HepG2 (cell line): ENCODE data around the gene BTBD3. TPM values are rescaled to one million over a fixed set of nuclear protein-coding genes. Genes with fewer than 3 reads are reported as not detected.

Source experiments
- ATAC-seq: fragments of 200-7000 bp; cut with Tn5 transposase; 3 replicates; pipeline ENCODE4 v1.9.1; 2020; ENCODE audit warnings: mild to moderate bottlenecking, moderate library complexity
- BruUV-seq: library from RNA; stranded (reverse); fragments of 400-500 nt; replicated peaks from 2 replicates; lab custom pipeline; 2021; lab: Mats Ljungman, UMichigan
- CTCF ChIA-PET: fragments of 300-600 bp; formaldehyde crosslinking; extraction: SDS; loops from one replicate; lab custom pipeline; 2021; ENCODE audit warnings: low total read pairs, inconsistent platforms, low intra/inter-chr PET ratio; lab: Yijun Ruan, JAX
- POLR2A ChIA-PET: fragments of 350-600 bp; sonication (Branson Sonifier 250); formaldehyde crosslinking; loops from one replicate; lab custom pipeline; 2020; ENCODE audit warnings: antibody characterized with exemption, inconsistent platforms; lab: Yijun Ruan, JAX
- DNase-seq: peaks from one replicate; pipeline ENCODE4 v3.0.0-alpha.2; 2015; ENCODE audit warnings: low spot score
- FAIRE-seq: peaks from 3 replicates; lab custom pipeline; 2011; peaks lifted over from hg19 to GRCh38; lab: Jason Lieb, UNC
- H2AFZ ChIP-seq: one replicate; pipeline ENCODE4 v1.6.1; 2011; ENCODE audit warnings: low read length, inconsistent platforms
- H3K27ac ChIP-seq: fragments of 300-600 bp; 3 replicates; pipeline ENCODE4 v1.8.0; 2011; ENCODE audit warnings: mixed run types, mild to moderate bottlenecking, mixed read lengths, low read length, inconsistent platforms; ENCODE audit not compliant: insufficient read depth; ENCODE audit errors: extremely low read length
- H3K27me3 ChIP-seq, 2 experiments: fragments of 200-600 bp in 1 of 2; 2 replicates in 1 of 2; 3 replicates in 1 of 2; pipeline versions ENCODE4 v1.6.0 to v1.8.0; 2011; ENCODE audit warnings: low read length in 2 of 2, mild to moderate bottlenecking in 2 of 2, moderate library complexity in 2 of 2, inconsistent platforms in 1 of 2; ENCODE audit not compliant: insufficient read depth in 2 of 2, control insufficient read depth in 1 of 2
- H3K36me3 ChIP-seq, 2 experiments: fragments of 200-600 bp in 1 of 2; replicated peaks in 1 of 2; 2 replicates in 1 of 2; 3 replicates in 1 of 2; pipeline versions ENCODE4 v1.5.1 to v1.8.0; 2011; ENCODE audit warnings: low read length in 2 of 2, inconsistent platforms in 1 of 2; ENCODE audit not compliant: insufficient read depth in 2 of 2, control insufficient read depth in 1 of 2
- H3K4me1 ChIP-seq: 2 replicates; pipeline ENCODE4 v1.5.1; 2012; ENCODE audit warnings: low read length, inconsistent platforms; ENCODE audit not compliant: insufficient read depth
- H3K4me2 ChIP-seq: 2 replicates; pipeline ENCODE4 v1.6.0; 2011; ENCODE audit warnings: low read depth, low read length, inconsistent platforms
- H3K4me3 ChIP-seq, 3 experiments: fragments of 200-600 bp in 1 of 3; sonication (generic), shearing (Covaris generic) in 1 of 3; replicated peaks in 1 of 3; 2 replicates each; pipeline ENCODE4 v1.5.1; 2011 to 2016; ENCODE audit warnings: low read length in 3 of 3, inconsistent platforms in 2 of 3, low read depth in 2 of 3, mild to moderate bottlenecking in 2 of 3, control low read depth in 1 of 3, mixed read lengths in 1 of 3; ENCODE audit not compliant: insufficient read depth in 1 of 3
- H3K79me2 ChIP-seq: one replicate; pipeline ENCODE4 v1.6.1; 2011; ENCODE audit warnings: low read length, inconsistent platforms; ENCODE audit not compliant: insufficient read depth
- H3K9ac ChIP-seq: 2 replicates; pipeline ENCODE4 v1.6.0; 2011; ENCODE audit warnings: mild to moderate bottlenecking, low read depth, low read length, inconsistent platforms; ENCODE audit not compliant: insufficient read depth
- H3K9me3 ChIP-seq: 2 replicates; pipeline ENCODE4 v1.5.1; 2012; ENCODE audit warnings: mild to moderate bottlenecking, low read length
- H4K20me1 ChIP-seq: 2 replicates; pipeline ENCODE4 v1.6.0; 2011; ENCODE audit warnings: inconsistent platforms, mild to moderate bottlenecking, low read length, moderate library complexity; ENCODE audit not compliant: insufficient read depth
- ARNTL ChIP-seq: sonication (generic); formaldehyde crosslinking; IDR thresholded peaks from 2 replicates; pipeline ENCODE4 v1.4.0; 2020; ENCODE audit warnings: mild to moderate bottlenecking, missing genetic modification reagents
- HMGA1 ChIP-seq: sonication (generic); formaldehyde crosslinking; conservative IDR thresholded peaks from 2 replicates; pipeline ENCODE4 v1.4.0; 2020; ENCODE audit warnings: missing genetic modification reagents
- MED8 ChIP-seq: sonication (generic); formaldehyde crosslinking; IDR thresholded peaks from 2 replicates; pipeline ENCODE4 v1.8.1; 2023; ENCODE audit warnings: mild to moderate bottlenecking, missing genetic modification reagents; ENCODE audit not compliant: insufficient replicate concordance
- MXD1 ChIP-seq: sonication (generic); formaldehyde crosslinking; IDR thresholded peaks from 2 replicates; pipeline ENCODE4 v1.4.0; 2020; ENCODE audit warnings: mild to moderate bottlenecking, missing genetic modification reagents
- NFIC ChIP-seq: IDR thresholded peaks from 2 replicates; pipeline ENCODE4 v1.6.1; 2012; ENCODE audit warnings: mild to moderate bottlenecking, low read length, inconsistent platforms
- RAD21 ChIP-seq: fragments of 450-650 bp; formaldehyde crosslinking; IDR thresholded peaks from 2 replicates; pipeline ENCODE4 v1.5.0; 2020; ENCODE audit warnings: mild to moderate bottlenecking
- RXRB ChIP-seq: IDR thresholded peaks from 2 replicates; pipeline ENCODE4 v1.6.1; 2016; ENCODE audit warnings: borderline replicate concordance, missing genetic modification reagents, missing compliant biosample characterization
- SP4 ChIP-seq: sonication (generic); formaldehyde crosslinking; IDR thresholded peaks from 2 replicates; pipeline ENCODE4 v1.8.1; 2023; ENCODE audit warnings: mild to moderate bottlenecking, missing genetic modification reagents
- ZBTB10 ChIP-seq: sonication (generic); formaldehyde crosslinking; IDR thresholded peaks from 2 replicates; pipeline ENCODE4 v1.4.0; 2020; ENCODE audit warnings: missing genetic modification reagents, borderline replicate concordance
- ZBTB46 ChIP-seq: sonication (generic); formaldehyde crosslinking; IDR thresholded peaks from 2 replicates; pipeline ENCODE4 v1.4.0; 2020; ENCODE audit warnings: mild to moderate bottlenecking, missing genetic modification reagents, borderline replicate concordance
- ZNF160 ChIP-seq: sonication (generic); formaldehyde crosslinking; IDR thresholded peaks from 2 replicates; pipeline ENCODE4 v1.8.0; 2022; ENCODE audit warnings: mild to moderate bottlenecking, inconsistent platforms, missing genetic modification reagents
- ZNF530 ChIP-seq: sonication (generic); formaldehyde crosslinking; IDR thresholded peaks from 2 replicates; pipeline ENCODE4 v1.5.0; 2020; ENCODE audit warnings: low read depth, mild to moderate bottlenecking, missing genetic modification reagents
- ZNF550 ChIP-seq: sonication (generic); formaldehyde crosslinking; IDR thresholded peaks from 2 replicates; pipeline ENCODE4 v1.4.0; 2020; ENCODE audit warnings: mild to moderate bottlenecking, missing genetic modification reagents, borderline replicate concordance
- ZNF609 ChIP-seq: sonication (generic); formaldehyde crosslinking; IDR thresholded peaks from 2 replicates; pipeline ENCODE4 v1.4.0; 2020; ENCODE audit warnings: mild to moderate bottlenecking, missing genetic modification reagents, borderline replicate concordance
- ZNF776 ChIP-seq: sonication (generic); formaldehyde crosslinking; IDR thresholded peaks from 2 replicates; pipeline ENCODE4 v1.4.0; 2020; ENCODE audit warnings: mild to moderate bottlenecking, missing genetic modification reagents
- WGBS: methylation state at CpG from one replicate; pipeline ENCODE4 v1.1.6; 2017; ENCODE audit warnings: low lambda C conversion rate; 5-methylcytosine and 5-hydroxymethylcytosine counted together
- in situ Hi-C: cut with HindIII; loops from 2 replicates; pipeline ENCODE4 v1.10.0; 2017; ENCODE audit warnings: low pct_unique_long_range_greater_than_20kb; ENCODE audit not compliant: extremely low pct_ligation_motif_present
- intact Hi-C: fragments of 100-400 bp; cut with micrococcal nuclease; formaldehyde crosslinking; loops from one replicate; pipeline ENCODE4 v1.10.0; 2022; ENCODE audit not compliant: unreplicated experiment
- polyA plus RNA-seq, 8 experiments: library from polyadenylated mRNA; depleted of rRNA in 3 of 8; stranded (reverse) in 7 of 8; unstranded in 1 of 8; fragments of >200 nt; fragmentation: Illumina TruSeq in 4 of 8; extraction: Trizol in 4 of 8; gene quantifications; 2 replicates each; pipeline versions ENCODE4 v1.2.1 to v1.2.3, GENCODE V29; 2011 to 2016; ENCODE audit warnings: low read depth in 4 of 8, missing spikeins in 1 of 8, mixed read lengths in 1 of 8; ENCODE audit not compliant: insufficient read depth in 1 of 8
- total RNA-seq, 5 experiments: library from RNA; depleted of rRNA; stranded (reverse); fragments of >200 nt; fragmentation: Illumina TruSeq; extraction: Trizol; gene quantifications; 2 replicates each; pipeline ENCODE4 v1.2.3, GENCODE V29; 2016; ENCODE audit warnings: low read depth in 1 of 5

BTBD3 gene
- total and polyA plus RNA-seq, 2 of the 13 experiments (the other 11 are each of a cell fraction or from before 2014, with no cell fraction given) = 32.2 to 41.8 TPM

GRCh38 chr20:11881449-11881848 lies 36.2 kb upstream of the BTBD3 start:
- Histone ChIP-seq H3K4me2 (no peak overlapping the region), H3K9ac (no peak overlapping the region), H3K79me2 (no peaks in the 10 kb centered on the region), H3K27ac (no peak overlapping the region), H3K4me1 (no peaks in the 10 kb centered on the region), H2AFZ (no peak overlapping the region), H3K36me3 (no peaks in the 10 kb centered on the region), H3K27me3 (peaks cover 0 to 3% of the 10 kb centered on the region in 2 experiments; a peak in 2 of 5 replicates), H3K9me3 (no peaks in the 10 kb centered on the region), H3K4me3 (no peak overlapping the region), H4K20me1 (no peaks in the 10 kb centered on the region)
- no peak for ATAC-seq
- in situ Hi-C loops = no loop called here
- 33% methylated on average over 4 of the region's 4 CpGs for WGBS
- no TSS peak for BruUV-seq
- TF ChIP-seq HMGA1 (CRISPR knock-in tag) (no peak), ZNF550 (CRISPR knock-in tag) (no peak), ZBTB46 (CRISPR knock-in tag) (no peak), RXRB (CRISPR knock-in tag) (no peak), MED8 (CRISPR knock-in tag) (no peak), ZNF609 (no peak), ZBTB10 (CRISPR knock-in tag) (no peak), ZNF160 (CRISPR knock-in tag) (no peak), ZNF776 (no peak), ARNTL (CRISPR knock-in tag) (no peak), SP4 (CRISPR knock-in tag) (no peak), RAD21 (no peak), NFIC (no peak), MXD1 (CRISPR knock-in tag) (no peak), ZNF530 (no peak)
- intact Hi-C loops = no loop called here
- POLR2A ChIA-PET = no interaction called here
- no peak for DNase-seq
- CTCF ChIA-PET = no interaction called here
- no peak for FAIRE-seq
